Stimulated activated CD8-positive, alpha-beta memory T cell treated with anti-CD3 and anti-CD28 coated beads, Interleukin-4, amount 100 ng/mL, for 24 hours (primary cell): ENCODE results near the gene WRAP73.

ENCODE experiments used
- DNase-seq: peaks from one replicate; pipeline ENCODE4 v3.0.0-alpha.2; 2020; ENCODE audit warnings: low read depth

The WRAP73 gene

DNA sequence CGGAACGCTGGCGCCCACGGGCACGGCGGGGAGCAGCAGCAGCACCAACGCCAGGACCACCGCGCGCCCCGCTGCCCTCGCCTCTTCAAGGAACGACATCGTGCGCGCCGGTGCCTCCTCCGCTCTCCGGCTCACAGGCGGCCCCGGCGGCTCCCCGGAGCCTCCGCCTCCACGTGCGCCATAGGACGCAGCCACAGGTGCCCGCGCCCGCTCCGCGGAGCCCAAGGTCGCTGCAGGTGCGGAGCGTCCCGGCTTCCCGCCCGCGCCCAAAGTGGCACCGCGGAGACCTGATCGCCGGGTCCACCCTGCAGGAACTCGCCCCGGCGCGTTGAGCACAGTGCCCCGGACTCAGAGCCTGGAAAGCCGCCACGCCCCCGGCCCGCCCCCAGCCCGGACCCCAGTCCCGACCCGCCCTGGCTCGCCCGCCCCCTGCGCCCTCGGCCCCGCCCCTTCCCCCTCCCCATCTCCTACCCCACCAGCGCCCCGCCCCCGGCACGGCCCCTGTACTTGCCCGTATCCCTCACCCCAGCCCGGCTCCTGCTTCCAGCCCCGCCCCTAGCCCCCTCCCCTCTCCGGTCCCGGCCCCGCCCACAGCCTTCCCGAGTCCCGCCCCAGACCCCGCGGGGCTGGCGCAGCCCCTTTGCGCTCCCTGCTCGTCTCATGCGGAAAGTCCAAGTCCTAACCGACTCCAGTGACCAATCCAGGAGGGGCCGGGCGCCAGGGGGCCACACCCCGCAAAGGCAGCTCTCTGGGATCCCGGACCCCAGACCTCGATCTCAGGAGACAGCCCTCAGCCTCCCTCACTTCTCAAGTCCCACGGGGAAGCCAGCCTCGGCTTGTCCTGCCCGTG, 38.5 kb downstream of the WRAP73 start, which contains the start of gene MEGF6:
MEGF6 (minus strand) TSS at position 339 of the 850 bp plus-strand sequence; CDS start at position 99, 240 bp downstream.
- DNase-seq: peak; percentile 67

DNA sequence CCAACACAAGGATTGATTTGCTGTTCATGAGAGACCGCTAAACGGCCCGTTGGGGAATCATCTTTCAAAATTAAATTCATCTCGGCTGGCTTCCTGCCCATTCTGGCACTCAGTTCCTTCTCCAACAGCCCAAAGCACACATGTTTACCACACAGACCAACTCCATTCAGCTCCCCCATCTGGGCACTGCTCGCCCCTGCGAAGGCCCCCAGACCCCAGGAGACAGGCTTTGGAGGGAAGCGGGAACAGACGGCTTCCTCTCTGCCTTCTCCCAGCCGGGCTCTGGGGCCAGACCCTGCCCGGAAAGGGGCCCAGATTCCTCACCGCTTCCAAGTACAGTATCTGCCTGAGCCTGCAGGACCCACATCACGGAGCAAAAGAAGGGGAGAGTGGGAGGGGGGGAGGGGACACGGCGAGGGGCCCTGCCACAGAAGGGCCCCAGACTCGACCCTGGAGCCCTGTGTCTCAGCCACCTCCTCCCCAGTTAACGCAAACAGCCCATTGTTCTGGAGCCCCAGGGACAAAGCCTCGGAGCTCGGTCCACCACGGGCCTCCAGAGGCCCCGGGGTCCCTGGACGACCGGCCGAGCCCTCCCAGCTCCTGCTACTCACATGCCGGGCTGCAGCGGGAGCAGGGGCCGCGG, 39.3 kb downstream of the WRAP73 start:
- no peak for DNase-seq

DNA sequence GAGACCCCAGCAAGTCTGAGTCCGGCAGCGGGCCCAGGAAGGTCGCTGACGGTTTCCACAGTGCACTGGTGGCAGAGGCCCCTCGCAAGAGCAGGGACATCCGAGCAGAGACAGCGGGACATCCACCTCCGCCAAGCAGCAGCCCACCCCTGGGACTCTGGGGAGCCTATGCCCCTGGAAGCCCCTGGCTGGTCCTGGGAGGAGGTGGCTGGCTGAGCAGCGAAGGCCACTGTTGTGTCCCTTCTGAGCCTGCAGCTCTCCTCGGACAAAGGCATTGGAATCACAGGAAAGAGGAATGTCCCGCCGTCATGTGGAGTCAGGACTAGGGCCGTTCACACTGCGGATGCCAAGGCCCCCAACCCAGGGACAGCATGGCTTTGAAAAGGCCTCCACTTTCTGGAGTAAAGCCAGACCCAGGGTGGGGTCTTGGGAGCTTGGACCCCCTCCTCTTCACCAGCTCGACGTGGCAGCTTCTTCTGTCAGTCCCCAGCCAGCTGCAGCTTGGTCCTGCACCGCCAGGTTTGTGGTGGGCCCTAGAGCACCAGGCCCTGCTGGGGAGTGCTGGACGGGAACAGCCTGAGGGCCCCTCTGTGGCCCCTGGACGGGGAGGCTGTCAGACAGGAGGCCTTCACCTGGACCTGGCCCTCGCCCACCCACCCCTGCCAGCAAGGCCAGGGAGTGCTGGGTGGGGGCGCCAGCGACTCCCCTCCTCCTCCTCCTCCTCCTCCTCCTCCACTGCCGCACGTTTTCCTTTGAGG, 40.0 kb downstream of the WRAP73 start:
- DNase-seq: no peak

DNA sequence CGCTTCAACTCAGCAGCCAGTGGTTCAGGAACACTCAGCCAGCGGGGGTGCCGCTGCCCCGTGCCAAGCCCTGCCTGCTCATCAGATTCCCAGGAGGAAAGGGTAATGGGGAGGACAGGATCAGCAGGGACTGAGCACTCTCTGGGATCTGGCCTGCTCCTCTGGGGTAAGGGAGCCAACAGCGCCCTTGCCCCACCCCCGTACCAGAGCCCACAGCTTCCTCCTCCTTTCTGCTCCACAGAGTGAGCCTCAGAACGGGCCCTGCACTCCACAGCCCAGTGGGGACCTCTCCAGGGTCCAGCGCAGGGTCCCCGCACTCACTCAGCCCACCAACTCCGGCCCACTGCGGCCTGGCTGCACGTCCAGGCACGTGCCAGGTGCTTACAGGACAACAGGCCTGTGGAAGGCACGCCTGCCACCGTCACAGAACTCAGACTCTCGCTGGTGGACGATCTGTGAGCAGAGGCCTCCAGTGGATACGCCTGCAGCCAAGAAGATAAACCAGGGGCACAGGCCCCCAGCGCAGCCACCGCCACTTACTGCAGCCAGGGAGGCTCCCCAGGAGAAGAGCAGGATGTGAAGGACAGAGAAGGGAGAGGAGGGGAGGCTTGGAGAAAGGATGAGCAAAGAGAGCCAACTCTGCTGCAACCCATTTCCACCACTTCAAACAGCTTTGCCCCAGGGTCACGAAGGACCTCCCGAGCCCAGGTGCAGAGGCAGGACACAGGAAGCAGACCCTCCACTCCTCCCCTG, 40.7 kb downstream of the WRAP73 start:
- no peak for DNase-seq

DNA sequence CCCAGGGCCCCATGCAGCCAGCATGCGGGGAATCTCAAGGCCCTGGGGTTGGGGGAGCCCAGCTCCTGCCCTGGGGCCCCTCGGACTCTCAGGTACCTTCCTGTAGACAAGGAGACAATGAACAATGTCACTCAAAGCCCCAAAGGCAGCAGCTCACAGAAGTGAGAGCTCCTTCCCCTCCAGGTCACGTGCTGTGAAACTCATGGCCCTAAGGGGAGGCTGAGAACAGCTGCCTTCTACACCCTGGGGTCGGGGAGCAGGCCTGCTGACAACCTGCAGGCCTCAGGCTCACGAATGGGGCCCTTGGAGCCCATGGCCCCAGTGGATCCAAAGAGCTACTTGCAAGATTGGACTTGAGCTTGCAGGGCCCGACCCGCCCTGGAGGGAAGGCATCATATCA, 41.7 kb downstream of the WRAP73 start:
- no peak for DNase-seq

DNA sequence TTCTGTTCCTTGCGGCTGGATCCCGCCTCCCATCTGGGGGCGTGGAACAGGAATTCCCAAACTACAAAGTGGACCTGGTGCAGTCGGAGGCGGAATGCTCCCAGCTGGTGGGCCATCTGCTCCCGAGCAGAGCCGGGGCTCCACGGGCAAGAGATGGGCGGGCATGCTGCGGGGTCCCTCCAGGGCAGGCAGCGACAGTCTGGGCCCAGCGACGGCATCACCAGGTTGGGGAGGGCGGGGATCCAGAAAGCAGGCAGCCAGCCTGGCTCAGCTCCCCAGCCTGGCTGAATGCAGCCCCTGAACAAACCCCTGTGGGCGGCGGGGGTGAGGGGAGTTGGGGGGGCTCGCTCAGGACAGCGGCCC, 42.2 kb downstream of the WRAP73 start:
- no peak for DNase-seq

DNA sequence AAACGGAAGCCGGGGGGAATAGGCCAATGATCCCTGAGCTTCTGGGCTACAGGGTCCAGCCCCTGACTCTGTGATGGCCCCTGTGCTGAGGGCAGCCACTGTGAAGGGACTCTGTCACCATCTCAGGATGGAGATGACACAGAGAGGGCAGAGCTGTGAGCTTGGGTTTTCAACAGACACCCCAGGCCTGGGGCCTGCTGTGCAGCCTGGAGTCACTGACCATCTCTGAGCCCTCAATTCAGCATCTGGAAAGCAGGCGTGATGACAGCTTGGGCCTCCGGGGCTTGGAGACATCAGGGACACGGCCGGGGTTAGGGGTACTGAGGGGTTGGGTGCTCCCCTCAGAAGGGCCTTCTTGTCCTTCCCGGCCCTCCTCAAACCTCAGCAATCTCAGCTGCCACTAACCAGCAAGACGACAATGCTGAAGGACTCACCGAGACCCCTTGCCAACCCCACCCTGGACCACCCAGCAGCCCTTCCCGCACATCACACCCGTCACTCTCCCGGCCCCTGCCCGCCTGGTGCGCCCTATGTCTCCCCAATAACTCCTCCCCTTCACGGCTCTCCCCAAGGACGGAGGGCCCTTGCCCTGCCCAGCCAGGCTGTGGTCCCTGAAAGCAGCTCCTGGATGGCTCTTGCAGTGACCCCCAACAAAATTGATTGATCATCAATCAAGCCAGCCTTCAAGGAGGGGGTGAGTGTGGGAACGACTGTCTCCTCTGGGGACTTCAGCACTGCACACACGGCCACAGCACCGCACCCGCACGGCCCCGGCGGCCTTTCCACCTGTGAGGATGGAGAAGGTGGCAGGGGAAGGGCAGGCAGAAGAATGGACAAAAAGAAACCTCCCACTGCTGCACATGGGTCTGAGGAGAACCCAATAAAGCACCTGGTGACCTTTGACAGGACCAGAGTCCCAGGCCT, 42.9 kb downstream of the WRAP73 start:
- no peak for DNase-seq

DNA sequence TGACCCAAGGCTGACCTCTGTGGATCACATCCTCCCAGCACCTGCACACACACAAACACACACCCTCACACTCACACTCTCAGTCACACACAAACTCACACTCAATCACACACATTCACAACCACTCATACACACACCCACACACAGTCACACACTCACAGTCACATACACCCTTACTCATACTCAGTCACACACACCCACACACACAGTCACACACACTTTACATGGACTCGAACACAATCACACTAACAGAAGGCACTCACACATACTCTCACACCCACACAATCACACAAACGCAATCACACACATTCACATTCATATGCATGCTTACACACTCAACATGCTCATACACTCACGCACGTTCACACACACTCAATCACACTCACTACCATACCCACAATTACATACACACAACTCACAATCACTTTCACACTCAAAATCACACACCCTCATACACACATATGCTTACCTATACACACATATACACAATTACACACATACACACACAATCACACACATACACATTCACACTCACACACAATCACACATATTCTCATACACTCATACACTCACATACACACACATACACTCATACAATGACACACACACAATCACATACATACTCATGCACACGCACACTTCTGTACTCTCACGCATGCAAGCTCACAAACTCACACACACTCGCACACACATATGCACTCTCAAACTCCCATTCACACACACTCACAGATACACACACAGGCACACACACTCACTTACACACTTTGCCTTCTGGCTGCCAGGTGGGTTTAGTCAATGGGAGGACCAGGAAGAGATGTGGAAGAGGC, 44.7 kb downstream of the WRAP73 start:
- no peak for DNase-seq

DNA sequence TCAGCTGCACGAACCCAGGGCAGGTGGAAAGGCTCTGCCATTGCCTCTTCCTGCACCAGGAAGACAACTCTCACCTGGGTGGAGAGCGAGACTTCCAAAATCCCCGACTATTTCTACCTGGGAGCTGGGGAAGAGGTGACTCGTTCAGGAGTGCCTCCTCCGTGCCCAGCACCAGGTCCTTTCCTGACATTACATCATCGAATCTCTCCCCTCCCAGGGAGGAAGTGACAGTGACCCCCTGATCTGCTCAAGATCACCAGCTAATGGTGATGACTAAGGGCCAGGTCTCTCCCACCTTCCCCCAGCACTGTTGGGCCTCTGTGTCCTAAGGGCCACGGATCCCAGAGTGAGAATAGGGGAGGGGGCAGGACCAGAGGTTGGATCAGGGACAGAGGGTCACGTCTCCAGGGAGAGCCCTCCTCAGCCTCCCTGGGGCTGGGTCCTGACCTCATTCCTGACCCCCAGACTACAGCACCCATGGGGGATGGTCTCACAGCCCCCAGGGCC, 45.4 kb downstream of the WRAP73 start:
- DNase-seq: no peak

DNA sequence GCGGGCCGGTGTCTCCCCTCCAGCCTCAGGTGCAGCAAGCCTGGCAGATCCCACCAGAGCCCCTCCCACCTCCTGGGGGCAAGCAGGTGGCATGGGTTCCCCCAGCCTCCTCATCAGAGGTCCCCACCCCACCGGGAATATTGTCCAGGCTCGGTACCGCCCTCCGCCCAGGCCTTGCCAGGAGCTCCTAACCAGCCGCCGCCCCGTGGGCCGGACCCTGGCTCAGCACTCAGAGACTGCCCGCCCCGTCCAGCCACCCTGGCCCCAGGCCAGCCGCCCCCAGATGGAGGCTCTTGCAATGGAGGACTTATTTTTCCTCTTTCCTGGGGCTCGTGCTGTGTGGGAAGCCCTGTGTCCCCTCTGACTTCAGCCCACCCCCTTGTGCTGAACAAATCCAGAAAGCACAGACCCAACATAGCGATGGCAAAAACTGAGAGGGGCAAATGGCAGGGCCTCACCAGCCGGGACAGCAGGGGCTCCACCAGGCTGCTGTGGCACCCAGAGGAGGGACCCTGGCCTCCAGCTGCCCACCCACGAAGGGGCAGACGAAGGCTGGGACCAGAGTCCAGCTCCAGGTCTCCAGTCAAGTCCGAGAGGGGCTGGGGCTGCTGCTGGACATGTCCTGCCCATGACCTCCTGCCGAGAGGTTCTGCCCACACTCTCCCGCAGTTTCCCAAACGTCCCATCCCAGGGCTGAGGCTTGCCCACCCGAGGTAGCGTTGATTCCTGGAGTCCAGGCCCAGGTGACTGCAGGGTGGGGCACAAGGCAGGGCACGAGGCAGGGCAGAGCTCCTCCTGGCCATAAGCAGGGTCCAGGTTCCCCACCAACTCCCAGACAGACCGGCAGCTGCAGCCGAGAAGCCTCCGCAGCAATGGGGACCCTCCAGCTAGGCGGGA, 46.1 kb downstream of the WRAP73 start:
- DNase-seq: no peak

DNA sequence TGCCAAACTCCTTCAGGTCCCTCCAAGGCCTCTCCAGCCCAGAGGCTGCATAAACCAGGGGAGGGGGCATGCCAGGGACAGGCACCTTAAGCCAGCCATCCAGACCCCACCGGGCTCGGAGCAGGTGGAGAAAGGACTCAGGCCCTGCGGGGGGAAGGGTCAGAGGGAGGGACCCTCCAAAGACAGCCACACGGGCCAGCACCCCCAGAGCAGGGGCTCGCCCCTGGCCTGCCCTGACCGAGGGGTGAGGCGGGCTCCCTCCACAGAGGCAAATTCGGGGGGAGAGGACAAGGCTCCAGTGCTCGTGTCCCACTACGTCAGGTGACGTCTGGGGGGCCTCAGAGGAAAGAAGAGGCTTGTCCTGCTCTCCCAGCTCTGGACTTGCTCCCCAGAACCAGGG, 46.7 kb downstream of the WRAP73 start:
- DNase-seq: no peak

DNA sequence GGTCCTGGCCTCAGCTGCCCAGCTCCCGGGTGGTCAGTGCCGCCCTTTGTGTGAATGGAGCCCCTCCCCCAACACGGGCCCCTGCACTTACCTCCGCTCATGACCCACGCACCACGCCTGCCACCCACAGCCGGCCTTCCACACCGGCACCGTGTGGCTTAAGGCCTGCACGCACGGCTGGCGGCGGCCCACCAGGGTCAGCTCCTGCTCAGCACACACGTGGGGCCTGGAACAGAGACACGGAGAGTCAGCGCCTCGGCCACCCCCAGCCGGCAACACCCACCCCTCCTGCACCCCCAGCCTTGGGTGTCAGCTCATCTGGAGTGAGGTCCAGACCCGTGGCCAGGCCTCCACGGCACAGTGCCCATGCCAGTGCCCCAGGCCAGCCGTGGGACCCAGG, 47.5 kb downstream of the WRAP73 start:
- DNase-seq: no peak

DNA sequence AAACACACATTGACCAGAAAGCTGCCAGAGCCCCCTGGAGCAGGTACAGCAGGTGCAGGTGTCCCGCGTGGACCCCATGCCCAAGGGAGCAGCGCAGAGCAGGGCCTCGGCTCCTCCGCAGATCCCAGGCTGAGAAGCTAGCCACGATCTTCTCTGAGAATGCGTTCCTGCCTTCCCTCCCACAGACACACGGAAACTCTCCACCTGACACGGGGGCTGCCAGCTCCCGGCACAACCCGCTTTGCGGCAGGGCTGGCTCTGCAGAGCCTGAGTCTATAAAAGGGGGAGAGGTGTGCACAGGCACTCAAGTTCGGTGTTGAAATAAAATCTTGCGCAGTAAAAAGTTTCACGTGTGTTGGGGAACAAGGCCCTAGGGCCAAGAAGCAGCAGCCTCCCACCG, 48.2 kb downstream of the WRAP73 start:
- no peak for DNase-seq

DNA sequence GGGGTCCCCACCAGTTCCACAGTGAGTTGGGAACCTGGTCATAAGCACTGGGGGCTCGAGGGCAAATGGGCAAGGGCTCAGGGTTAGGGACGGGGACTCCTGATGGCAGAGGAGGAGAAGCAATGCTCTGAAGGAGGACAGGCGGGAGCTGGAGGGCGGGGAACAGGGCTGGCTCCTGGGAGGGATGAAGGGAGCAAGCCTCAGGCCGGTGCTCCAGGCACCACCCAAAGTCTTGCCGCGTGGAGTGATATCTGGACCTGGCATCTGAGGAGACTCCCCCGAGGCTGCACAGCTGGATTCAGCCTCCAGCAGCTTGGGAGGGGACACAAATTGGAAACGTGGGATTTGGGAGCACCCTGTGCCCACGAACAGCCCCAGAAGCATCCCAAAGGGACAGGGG, 49.5 kb downstream of the WRAP73 start:
- no peak for DNase-seq

DNA sequence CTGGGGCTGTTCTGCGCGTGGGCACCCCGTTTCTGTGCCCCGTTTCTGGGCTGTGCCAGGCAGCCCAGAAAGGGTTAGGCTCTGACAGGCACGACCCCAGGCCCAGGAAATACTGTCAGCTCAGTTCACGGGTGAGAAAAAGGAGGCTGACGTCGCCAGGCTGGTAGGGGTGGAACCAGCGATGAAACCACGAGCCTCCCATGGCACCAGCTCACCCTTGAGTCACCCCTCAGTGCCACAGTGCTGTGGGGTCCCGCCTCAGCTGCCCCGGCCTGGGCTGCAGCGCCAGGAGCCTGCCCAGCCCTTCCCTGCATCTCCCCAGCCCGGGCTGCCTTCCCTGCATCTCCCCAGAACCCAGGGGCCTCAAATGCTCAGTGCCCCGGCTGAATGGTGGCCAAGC, 50.1 kb downstream of the WRAP73 start:
- no peak for DNase-seq

DNA sequence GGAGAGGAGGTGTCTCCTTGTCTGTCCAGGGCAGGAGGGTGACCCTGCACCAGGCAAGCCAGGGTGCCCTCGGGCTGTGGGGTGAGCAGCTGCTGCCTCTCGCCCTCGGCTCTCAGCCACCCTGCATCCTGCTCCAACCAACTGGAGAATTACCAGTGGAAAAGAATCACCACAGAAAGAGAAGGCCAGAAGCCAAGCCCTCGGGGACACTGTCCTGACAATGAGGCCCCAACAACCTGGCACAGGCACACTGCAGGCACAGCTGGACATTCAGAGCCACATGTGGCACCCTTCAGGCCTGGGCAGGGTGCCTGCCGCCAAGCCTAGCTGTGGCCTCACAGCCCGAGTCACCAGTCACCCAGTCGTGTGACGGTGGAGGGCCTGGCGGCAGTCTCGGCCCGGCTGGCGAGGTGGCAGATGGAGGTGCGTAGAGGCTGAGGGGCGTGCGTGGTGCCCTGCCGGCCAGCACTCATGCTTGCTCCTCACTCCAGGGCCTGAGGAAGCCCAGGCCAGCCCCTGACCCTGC, 50.6 kb downstream of the WRAP73 start:
- DNase-seq: no peak

DNA sequence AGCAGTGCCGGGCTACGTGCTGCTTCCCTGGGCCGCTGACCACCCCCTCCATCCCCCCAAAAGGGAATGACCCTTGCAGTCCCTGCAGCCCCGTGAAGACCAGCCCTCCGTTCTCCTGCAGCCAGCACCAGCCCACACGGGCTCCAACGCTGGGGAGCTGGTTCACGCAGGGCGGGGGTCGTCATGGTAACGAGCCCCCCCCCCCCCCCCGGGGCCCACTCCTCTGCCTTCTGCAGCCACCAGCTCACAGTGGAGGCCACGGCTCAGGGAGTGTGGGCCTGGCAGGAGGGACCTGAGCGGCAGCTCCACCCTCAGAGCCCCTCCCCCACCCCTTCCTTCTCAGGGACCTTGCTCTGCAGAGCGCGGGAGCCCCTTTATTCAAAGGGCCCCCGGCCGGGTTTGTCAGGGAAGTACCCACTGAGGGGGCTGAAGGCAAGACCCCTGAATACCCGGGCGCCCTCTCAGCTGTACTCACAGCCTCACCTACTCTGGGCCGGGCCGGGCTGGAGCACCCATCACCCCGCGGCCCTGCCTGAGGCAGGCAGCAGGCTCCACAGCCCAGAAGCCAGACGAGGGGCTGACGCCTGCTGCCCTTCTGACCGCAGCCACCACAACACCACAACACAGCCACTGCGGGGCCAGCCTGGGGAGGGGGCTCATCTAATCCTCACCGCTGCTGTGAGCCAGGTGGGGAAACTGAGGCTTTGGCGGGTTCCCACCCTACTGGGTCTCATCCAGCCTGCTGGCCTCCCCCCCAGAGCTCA, 51.2 kb downstream of the WRAP73 start:
- no peak for DNase-seq

DNA sequence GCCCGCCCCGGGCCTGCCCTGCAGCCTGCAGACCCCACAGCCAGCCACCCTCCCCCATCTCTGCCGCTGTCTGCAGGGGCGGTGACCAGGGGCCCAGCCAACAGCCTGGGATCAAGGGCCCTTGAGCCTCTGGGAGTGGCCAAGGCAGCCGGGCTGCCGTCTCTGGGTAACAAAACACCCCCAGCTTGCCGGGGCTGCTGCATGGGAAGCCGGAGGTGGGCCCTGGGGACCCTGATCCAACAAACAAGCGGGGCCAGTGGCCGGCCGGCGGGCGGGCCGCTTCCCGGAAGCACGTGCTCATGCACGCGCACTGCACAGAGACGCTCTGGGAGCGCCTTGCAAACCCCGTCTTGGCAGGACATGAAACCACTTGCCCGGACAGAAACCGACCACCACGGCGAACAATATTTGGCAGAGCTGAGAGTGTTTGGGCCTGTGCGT, 51.8 kb downstream of the WRAP73 start:
- no peak for DNase-seq
